ENCODE measurements around the gene TPP2.

- TF ChIP-seq POLR2A (IDR thresholded peaks at IDR 0.05) = no peak
- TF ChIP-seq, protein P1, sequence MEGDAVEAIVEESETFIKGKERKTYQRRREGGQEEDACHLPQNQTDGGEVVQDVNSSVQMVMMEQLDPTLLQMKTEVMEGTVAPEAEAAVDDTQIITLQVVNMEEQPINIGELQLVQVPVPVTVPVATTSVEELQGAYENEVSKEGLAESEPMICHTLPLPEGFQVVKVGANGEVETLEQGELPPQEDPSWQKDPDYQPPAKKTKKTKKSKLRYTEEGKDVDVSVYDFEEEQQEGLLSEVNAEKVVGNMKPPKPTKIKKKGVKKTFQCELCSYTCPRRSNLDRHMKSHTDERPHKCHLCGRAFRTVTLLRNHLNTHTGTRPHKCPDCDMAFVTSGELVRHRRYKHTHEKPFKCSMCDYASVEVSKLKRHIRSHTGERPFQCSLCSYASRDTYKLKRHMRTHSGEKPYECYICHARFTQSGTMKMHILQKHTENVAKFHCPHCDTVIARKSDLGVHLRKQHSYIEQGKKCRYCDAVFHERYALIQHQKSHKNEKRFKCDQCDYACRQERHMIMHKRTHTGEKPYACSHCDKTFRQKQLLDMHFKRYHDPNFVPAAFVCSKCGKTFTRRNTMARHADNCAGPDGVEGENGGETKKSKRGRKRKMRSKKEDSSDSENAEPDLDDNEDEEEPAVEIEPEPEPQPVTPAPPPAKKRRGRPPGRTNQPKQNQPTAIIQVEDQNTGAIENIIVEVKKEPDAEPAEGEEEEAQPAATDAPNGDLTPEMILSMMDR (IDR thresholded peaks at IDR 0.05) = no peak
These were observed 30.1 kb downstream of the TPP2 start for GRCh38 chr13:102626928-102627327.

Data from suprapubic skin (tissue), 3 donors.